GM12878 (cell line): ENCODE results near the gene SHC2. TPM values are rescaled to one million over a fixed set of nuclear protein-coding genes. Genes with fewer than 3 reads are reported as not detected.

ENCODE experiments used
- ATAC-seq: fragments of 200-7000 bp; cut with Tn5 transposase; 3 replicates; pipeline ENCODE4 v1.9.1; 2020; ENCODE audit warnings: mild to moderate bottlenecking, moderate library complexity
- BruUV-seq: library from RNA; stranded (reverse); fragments of 400-500 nt; replicated peaks from 2 replicates; lab custom pipeline; 2021; lab: Mats Ljungman, UMichigan
- CTCF ChIA-PET: fragments of 300-600 bp; sonication (Branson Sonifier 250); formaldehyde crosslinking; extraction: SDS; loops from one replicate; lab custom pipeline; 2021; ENCODE audit warnings: inconsistent platforms; lab: Yijun Ruan, JAX
- POLR2A ChIA-PET: fragments of 350-600 bp; formaldehyde crosslinking; extraction: SDS; loops from one replicate; lab custom pipeline; 2021; ENCODE audit warnings: inconsistent platforms; lab: Charles Lee
- RAD21 ChIA-PET: fragments of 300-600 bp; sonication (Branson Sonifier 250); formaldehyde crosslinking; loops from one replicate; lab custom pipeline; 2023; ENCODE audit warnings: antibody characterized with exemption; ENCODE audit not compliant: unreplicated experiment; lab: Charles Lee
- SMC1A ChIA-PET: fragments of 300-600 bp; sonication (Branson Sonifier 250); formaldehyde crosslinking; loops from one replicate; lab custom pipeline; 2023; ENCODE audit not compliant: unreplicated experiment, uncharacterized antibody; lab: Charles Lee
- DNase-seq: peaks from one replicate; pipeline ENCODE4 v3.0.0-alpha.2; 2011; ENCODE audit warnings: low read depth, low spot score
- FAIRE-seq: peaks from 3 replicates; lab custom pipeline; 2011; peaks lifted over from hg19 to GRCh38; lab: Jason Lieb, UNC
- H2AFZ ChIP-seq: 2 replicates; pipeline ENCODE4 v1.6.0; 2011; ENCODE audit warnings: low read depth, low read length, control low read depth; ENCODE audit not compliant: control insufficient read depth
- H3K27ac ChIP-seq: 2 replicates; pipeline ENCODE4 v1.5.1; 2011; ENCODE audit warnings: control low read depth; ENCODE audit not compliant: control insufficient read depth, insufficient read depth
- H3K27me3 ChIP-seq, 2 experiments: replicated peaks in 1 of 2; 2 replicates each; pipeline versions ENCODE4 v1.6.0 to v1.6.1; 2011; ENCODE audit warnings: low read length in 1 of 2; ENCODE audit not compliant: control insufficient read depth in 2 of 2, insufficient read depth in 2 of 2
- H3K36me3 ChIP-seq, 2 experiments: 2 replicates each; pipeline ENCODE4 v1.5.1; 2011; ENCODE audit warnings: low read length in 1 of 2; ENCODE audit not compliant: control insufficient read depth in 2 of 2, insufficient read depth in 2 of 2
- H3K4me1 ChIP-seq: 2 replicates; pipeline ENCODE4 v1.6.1; 2011; ENCODE audit warnings: mild to moderate bottlenecking, low read length, moderate library complexity, mixed read lengths; ENCODE audit not compliant: control insufficient read depth, insufficient read depth
- H3K4me2 ChIP-seq: 2 replicates; pipeline ENCODE4 v1.6.0; 2011; ENCODE audit warnings: control low read depth; ENCODE audit not compliant: control insufficient read depth, insufficient read depth
- H3K4me3 ChIP-seq: fragments of 200-600 bp; sonication (generic); 2 replicates; pipeline ENCODE4 v1.5.1; 2016
- H3K79me2 ChIP-seq: 2 replicates; pipeline ENCODE4 v1.6.0; 2011; ENCODE audit warnings: low read length; ENCODE audit not compliant: control insufficient read depth, insufficient read depth
- H3K9ac ChIP-seq: 2 replicates; pipeline ENCODE4 v1.8.0; 2011; ENCODE audit warnings: low read length, control low read depth, mixed read lengths; ENCODE audit not compliant: control insufficient read depth, insufficient read depth
- H3K9me3 ChIP-seq: replicated peaks from 3 replicates; pipeline ENCODE4 v1.5.1; 2011; ENCODE audit warnings: mild to moderate bottlenecking, low read length; ENCODE audit not compliant: control insufficient read depth, insufficient read depth
- H4K20me1 ChIP-seq: 2 replicates; pipeline ENCODE4 v1.6.0; 2011; ENCODE audit not compliant: control insufficient read depth, insufficient read depth
- BHLHE40 ChIP-seq, 2 experiments: fragments of 450-650 bp in 1 of 2; IDR thresholded peaks; 2 replicates each; pipeline ENCODE4 v1.6.1; 2011 to 2017; ENCODE audit warnings: low read depth in 2 of 2, borderline replicate concordance in 1 of 2, improper control_type of control experiment in 1 of 2, low read length in 1 of 2, mild to moderate bottlenecking in 1 of 2
- GABPA ChIP-seq: IDR thresholded peaks from 2 replicates; pipeline ENCODE4 v1.6.1; 2014; ENCODE audit warnings: antibody characterized with exemption, low read depth, mild to moderate bottlenecking, inconsistent platforms
- KLF5 ChIP-seq: fragments of 450-650 bp; IDR thresholded peaks from 2 replicates; pipeline ENCODE4 v1.6.1; 2014; ENCODE audit warnings: mild to moderate bottlenecking; ENCODE audit not compliant: partially characterized antibody
- RAD51 ChIP-seq: fragments of 450-650 bp; IDR thresholded peaks from 2 replicates; pipeline ENCODE4 v1.6.1; 2016; ENCODE audit warnings: moderate library complexity, mild to moderate bottlenecking, inconsistent platforms
- TARDBP ChIP-seq: IDR thresholded peaks from 2 replicates; pipeline ENCODE4 v1.6.1; 2016; ENCODE audit warnings: borderline replicate concordance
- WGBS: methylation state at CpG from one replicate; pipeline ENCODE4 v1.1.6; 2016; ENCODE audit warnings: low lambda C conversion rate; ENCODE audit not compliant: insufficient replicate concordance, insufficient coverage; ENCODE audit errors: missing lambda C conversion rate; 5-methylcytosine and 5-hydroxymethylcytosine counted together
- in situ Hi-C: fragments of 300-500 bp; cut with MboI; formaldehyde crosslinking; loops from 9 replicates; pipeline ENCODE4 v1.14.3; 2018; ENCODE audit warnings: mixed read lengths
- intact Hi-C: fragments of 100-400 bp; cut with micrococcal nuclease; formaldehyde crosslinking; loops from one replicate; pipeline ENCODE4 v1.14.2; 2022; ENCODE audit not compliant: unreplicated experiment
- polyA plus RNA-seq, 11 experiments: library from polyadenylated mRNA; depleted of rRNA in 4 of 11; unstranded in 6 of 11; stranded (reverse) in 5 of 11; fragments of >200 nt; fragmentation: Nextera tagmentation in 4 of 11; fragmentation: Illumina TruSeq in 1 of 11; extraction: Ambion mirVana in 4 of 11; extraction: Trizol in 1 of 11; gene quantifications; 1 replicate in 1 of 11; 2 replicates in 10 of 11; pipeline versions ENCODE4 v1.2.1 to v1.2.3, GENCODE V29; 2011 to 2016; ENCODE audit warnings: inconsistent platforms in 2 of 11, missing spikeins in 2 of 11, low read depth in 1 of 11
- total RNA-seq, 4 experiments: library from RNA; depleted of rRNA in 3 of 4; stranded (reverse); fragments of >200 nt in 3 of 4; fragmentation: Illumina TruSeq in 1 of 4; extraction: Trizol in 1 of 4; gene quantifications; 2 replicates each; pipeline versions ENCODE4 v1.2.1 to v1.2.3, GENCODE V29; 2013 to 2021
- TF ChIP-seq, protein P1 (sequence below): fragments of 450-650 bp; IDR thresholded peaks from 2 replicates; pipeline ENCODE4 v1.6.1; 2017; ENCODE audit warnings: mild to moderate bottlenecking
- TF ChIP-seq, protein P2 (sequence below): IDR thresholded peaks from 2 replicates; pipeline ENCODE4 v1.6.1; 2012; ENCODE audit warnings: low read depth, low read length, improper control_type of control experiment

The SHC2 gene
- total and polyA plus RNA-seq, 10 of the 15 experiments (the other 5 are each of a cell fraction or from before 2014, with no cell fraction given): 0.08 TPM; not detected in 9

DNA sequence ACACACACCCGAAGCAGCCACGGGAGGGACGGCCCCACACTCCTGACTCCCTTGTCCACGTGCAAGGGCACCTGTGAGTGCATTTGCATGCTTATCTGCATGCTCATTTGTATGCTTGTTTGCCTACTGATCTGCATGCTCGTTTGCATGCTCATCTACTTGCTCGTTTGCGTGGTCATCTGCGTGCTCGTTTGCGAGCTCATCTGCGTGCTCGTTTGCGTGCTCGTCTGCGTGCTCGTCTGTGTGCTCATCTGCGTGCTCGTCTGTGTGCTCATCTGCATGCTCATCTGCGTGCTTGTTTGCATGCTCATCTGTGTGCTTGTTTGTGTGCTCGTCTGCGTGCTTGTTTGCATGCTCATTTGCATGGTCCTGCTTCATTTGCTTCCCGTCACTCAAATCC is 23.8 kb downstream of the SHC2 start:
- CTCF ChIA-PET: no interaction called here
- H4K20me1 ChIP-seq: no peaks in the 10 kb centered on the region
- in situ Hi-C loops: no loop called here
- no peaks in the 10 kb centered on the region for H3K36me3 ChIP-seq
- no peaks in the 10 kb centered on the region for H3K27me3 ChIP-seq
- TF ChIP-seq GABPA: no peak
- no peak for TF ChIP-seq RAD51
- no peak for TF ChIP-seq KLF5
- TF ChIP-seq BHLHE40 (IDR thresholded peaks at IDR 0.05; ENCODE audit: borderline replicate concordance in 1 of 2, low read depth in 2 of 2, low read length in 1 of 2): no peak
- TF ChIP-seq, protein P1, sequence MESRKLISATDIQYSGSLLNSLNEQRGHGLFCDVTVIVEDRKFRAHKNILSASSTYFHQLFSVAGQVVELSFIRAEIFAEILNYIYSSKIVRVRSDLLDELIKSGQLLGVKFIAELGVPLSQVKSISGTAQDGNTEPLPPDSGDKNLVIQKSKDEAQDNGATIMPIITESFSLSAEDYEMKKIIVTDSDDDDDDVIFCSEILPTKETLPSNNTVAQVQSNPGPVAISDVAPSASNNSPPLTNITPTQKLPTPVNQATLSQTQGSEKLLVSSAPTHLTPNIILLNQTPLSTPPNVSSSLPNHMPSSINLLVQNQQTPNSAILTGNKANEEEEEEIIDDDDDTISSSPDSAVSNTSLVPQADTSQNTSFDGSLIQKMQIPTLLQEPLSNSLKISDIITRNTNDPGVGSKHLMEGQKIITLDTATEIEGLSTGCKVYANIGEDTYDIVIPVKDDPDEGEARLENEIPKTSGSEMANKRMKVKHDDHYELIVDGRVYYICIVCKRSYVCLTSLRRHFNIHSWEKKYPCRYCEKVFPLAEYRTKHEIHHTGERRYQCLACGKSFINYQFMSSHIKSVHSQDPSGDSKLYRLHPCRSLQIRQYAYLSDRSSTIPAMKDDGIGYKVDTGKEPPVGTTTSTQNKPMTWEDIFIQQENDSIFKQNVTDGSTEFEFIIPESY: no peak
- TF ChIP-seq, protein P2, sequence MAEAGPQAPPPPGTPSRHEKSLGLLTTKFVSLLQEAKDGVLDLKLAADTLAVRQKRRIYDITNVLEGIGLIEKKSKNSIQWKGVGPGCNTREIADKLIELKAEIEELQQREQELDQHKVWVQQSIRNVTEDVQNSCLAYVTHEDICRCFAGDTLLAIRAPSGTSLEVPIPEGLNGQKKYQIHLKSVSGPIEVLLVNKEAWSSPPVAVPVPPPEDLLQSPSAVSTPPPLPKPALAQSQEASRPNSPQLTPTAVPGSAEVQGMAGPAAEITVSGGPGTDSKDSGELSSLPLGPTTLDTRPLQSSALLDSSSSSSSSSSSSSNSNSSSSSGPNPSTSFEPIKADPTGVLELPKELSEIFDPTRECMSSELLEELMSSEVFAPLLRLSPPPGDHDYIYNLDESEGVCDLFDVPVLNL: no peak
- no peak for TF ChIP-seq TARDBP
- TF ChIP-seq, all 136 proteins: peak for 0
- SMC1A ChIA-PET: no interaction called here
- BruUV-seq: no TSS peak
- no peak overlapping the region for H3K4me2 ChIP-seq
- 45% methylated on average over 22 of the region's 22 CpGs for WGBS
- H3K9ac ChIP-seq: no peak overlapping the region
- no peak overlapping the region for H3K27ac ChIP-seq
- intact Hi-C loops: no loop called here
- H3K4me3 ChIP-seq: no peak overlapping the region
- FAIRE-seq: no peak
- DNase-seq: no peak
- POLR2A ChIA-PET: no interaction called here
- peaks cover 5% of the 10 kb centered on the region; the same call in 2 of the 3 replicates for H3K9me3 ChIP-seq
- RAD21 ChIA-PET: no interaction called here
- H3K79me2 ChIP-seq: no peaks in the 10 kb centered on the region
- H3K4me1 ChIP-seq: no peaks in the 10 kb centered on the region
- no peak overlapping the region for H2AFZ ChIP-seq
- ATAC-seq: no peak
